NCI-H2171 (cell line): ENCODE data around the gene SLC44A3.
"Not testable (repeated sequence)": the region's sequence is repeated elsewhere in the genome, so short reads cannot be mapped to it uniquely, and the experiment has no call there.

Experiments used
- DNase-seq: peaks from one replicate; lab custom pipeline; 2025; lab: John Stamatoyannopoulos, UW

Gene SLC44A3

GRCh38 chr1:94935034-94935433 lies 114.9 kb downstream of the SLC44A3 start:
- DNase-seq = no peak

- DNase-seq = no peak
Observed at GRCh38 chr1:94935476-94935875, 115.3 kb downstream of the SLC44A3 start.

- no peak for DNase-seq
Observed at GRCh38 chr1:94936861-94937620, 116.9 kb downstream of the SLC44A3 start.

DNA sequence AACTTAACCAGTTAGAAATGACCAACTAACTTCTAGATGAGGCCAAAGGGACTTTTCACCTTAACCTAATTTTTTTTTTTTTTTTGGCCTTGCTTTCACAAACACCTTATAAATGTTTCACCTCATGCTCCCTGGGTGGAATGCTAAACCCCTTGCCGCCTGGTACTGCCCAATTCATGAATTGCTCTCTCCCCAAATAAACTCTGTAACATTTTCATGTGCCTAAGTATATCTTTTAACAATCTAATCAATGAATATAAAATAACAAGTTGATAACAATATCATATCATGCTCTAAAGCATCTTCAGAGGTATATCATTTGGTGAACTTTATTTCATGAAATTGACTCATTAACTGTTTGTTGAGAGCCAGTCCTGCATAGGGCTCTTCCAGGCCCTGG lies 117.7 kb downstream of the SLC44A3 start:
- no peak for DNase-seq

- DNase-seq = no peak
Observed at GRCh38 chr1:94940738-94941137, 120.6 kb downstream of the SLC44A3 start.

GRCh38 chr1:94941480-94941879 lies 121.3 kb downstream of the SLC44A3 start:
- not testable (repeated sequence) for DNase-seq

DNA sequence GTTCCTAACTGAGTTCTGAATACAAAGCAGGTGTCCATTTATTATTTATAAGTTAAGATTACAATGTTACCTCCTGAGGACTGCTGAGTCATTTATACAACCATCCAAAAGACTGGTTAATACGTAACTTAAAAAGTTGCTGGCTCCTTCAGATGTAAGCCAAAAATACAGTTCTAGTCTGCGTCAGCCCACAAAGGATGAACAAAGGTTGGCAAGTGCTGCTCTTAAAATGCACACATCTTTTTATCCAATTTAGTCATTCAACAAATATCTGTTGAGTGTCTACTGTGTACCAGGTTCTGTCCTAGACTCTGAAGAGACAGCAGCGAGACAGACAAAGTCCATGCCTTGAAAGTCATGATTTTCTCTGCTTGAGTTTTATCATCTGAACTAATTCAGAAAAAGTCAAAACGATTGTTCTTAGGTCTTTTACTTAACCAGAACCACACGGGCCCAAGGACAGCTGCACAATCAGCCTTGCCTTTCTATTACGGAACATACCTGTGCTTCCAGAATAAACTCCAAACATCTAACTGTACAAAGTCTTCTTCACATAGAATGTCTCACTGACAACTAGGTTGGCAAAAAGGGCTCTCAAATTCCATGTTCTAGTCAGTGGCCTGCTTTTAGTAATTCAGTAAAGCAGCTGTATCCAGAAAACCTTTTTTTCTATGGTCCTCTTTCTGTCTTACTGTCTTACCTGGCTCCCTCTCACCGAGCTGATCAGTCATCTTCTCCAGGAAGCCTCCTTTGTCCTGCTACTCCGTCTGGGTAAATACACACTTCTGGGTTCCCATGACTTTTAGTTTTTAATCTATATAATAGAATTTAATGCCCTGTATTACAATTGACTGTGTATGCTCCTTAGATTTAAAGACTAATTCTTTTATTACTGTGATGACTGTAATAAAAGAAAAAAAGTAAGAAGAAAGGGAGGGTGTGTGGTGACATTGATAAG lies 122.3 kb downstream of the SLC44A3 start:
- DNase-seq = no peak
